Measurements from ENCODE around the gene TMEM132C.

DNA sequence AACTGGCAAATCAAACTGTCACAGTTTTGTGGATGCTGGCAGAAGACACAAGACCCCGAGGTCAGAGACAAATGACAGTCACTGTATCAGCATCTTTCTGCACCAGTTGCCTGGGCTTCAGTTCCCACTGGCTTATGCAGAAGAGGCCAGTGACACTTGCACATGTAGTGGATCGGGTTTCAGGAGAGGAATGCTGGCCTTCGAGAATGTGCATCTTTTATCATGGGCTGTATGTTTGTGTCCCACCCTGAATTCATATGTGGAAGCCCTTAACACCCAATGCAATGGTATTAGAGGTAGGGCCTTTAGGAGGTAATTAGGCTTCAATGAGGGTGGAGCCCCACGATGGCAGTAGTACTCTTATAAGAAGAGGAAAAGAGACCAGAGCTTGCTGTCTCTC is 405.9 kb downstream of the TMEM132C start:
- TF ChIP-seq POLR2A (IDR thresholded peaks at IDR 0.05), result no peak
- TF ChIP-seq, protein P1, sequence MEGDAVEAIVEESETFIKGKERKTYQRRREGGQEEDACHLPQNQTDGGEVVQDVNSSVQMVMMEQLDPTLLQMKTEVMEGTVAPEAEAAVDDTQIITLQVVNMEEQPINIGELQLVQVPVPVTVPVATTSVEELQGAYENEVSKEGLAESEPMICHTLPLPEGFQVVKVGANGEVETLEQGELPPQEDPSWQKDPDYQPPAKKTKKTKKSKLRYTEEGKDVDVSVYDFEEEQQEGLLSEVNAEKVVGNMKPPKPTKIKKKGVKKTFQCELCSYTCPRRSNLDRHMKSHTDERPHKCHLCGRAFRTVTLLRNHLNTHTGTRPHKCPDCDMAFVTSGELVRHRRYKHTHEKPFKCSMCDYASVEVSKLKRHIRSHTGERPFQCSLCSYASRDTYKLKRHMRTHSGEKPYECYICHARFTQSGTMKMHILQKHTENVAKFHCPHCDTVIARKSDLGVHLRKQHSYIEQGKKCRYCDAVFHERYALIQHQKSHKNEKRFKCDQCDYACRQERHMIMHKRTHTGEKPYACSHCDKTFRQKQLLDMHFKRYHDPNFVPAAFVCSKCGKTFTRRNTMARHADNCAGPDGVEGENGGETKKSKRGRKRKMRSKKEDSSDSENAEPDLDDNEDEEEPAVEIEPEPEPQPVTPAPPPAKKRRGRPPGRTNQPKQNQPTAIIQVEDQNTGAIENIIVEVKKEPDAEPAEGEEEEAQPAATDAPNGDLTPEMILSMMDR (IDR thresholded peaks at IDR 0.05), result no peak

Measured in heart left ventricle (tissue), 13 donors.